ENCODE data around the gene TPSAB1.

Gene TPSAB1

GRCh38 chr16:1202274-1202673 lies 38.2 kb upstream of the TPSAB1 start:
- H3K4me3 ChIP-seq (ENCODE audit: low read depth, low read length) = no peak overlapping the region
- TF ChIP-seq CTCF (IDR thresholded peaks at IDR 0.05; ENCODE audit: low read depth, low read length, missing control alignments) = no peak
- DNase-seq (ENCODE audit: low read depth) = no peak

GRCh38 chr16:1204933-1205332 lies 35.6 kb upstream of the TPSAB1 start:
- TF ChIP-seq CTCF (IDR thresholded peaks at IDR 0.05; ENCODE audit: low read depth, low read length, missing control alignments) = no peak
- DNase-seq (ENCODE audit: low read depth) = no peak
- H3K4me3 ChIP-seq (ENCODE audit: low read depth, low read length) = no peak overlapping the region

- no peak for DNase-seq (ENCODE audit: low read depth)
- no peak overlapping the region for H3K4me3 ChIP-seq (ENCODE audit: low read depth, low read length)
- no peak for TF ChIP-seq CTCF (IDR thresholded peaks at IDR 0.05; ENCODE audit: low read depth, low read length, missing control alignments)
These were observed 34.2 kb upstream of the TPSAB1 start for GRCh38 chr16:1206326-1206725.

GRCh38 chr16:1206786-1207185 lies 33.7 kb upstream of the TPSAB1 start:
- no peak for TF ChIP-seq CTCF (IDR thresholded peaks at IDR 0.05; ENCODE audit: low read depth, low read length, missing control alignments)
- no peak for DNase-seq (ENCODE audit: low read depth)
- H3K4me3 ChIP-seq (ENCODE audit: low read depth, low read length) = no peak overlapping the region

- no peak for TF ChIP-seq CTCF (IDR thresholded peaks at IDR 0.05; ENCODE audit: low read depth, low read length, missing control alignments)
- no peak overlapping the region for H3K4me3 ChIP-seq (ENCODE audit: low read depth, low read length)
- no peak for DNase-seq (ENCODE audit: low read depth)
These were observed 32.2 kb upstream of the TPSAB1 start for GRCh38 chr16:1208239-1208830.

- H3K4me3 ChIP-seq (ENCODE audit: low read depth, low read length) = no peak overlapping the region
- no peak for TF ChIP-seq CTCF (IDR thresholded peaks at IDR 0.05; ENCODE audit: low read depth, low read length, missing control alignments)
- DNase-seq (ENCODE audit: low read depth) = no peak
These were observed 31.4 kb upstream of the TPSAB1 start for GRCh38 chr16:1209081-1209480.

- no peak for TF ChIP-seq CTCF (IDR thresholded peaks at IDR 0.05; ENCODE audit: low read depth, low read length, missing control alignments)
These were observed 30.0 kb upstream of the TPSAB1 start for GRCh38 chr16:1210461-1210860.

More at GRCh38 chr16:1210461-1210860, 30.0 kb upstream of the TPSAB1 start:
- no peak overlapping the region for H3K4me3 ChIP-seq (ENCODE audit: low read depth, low read length)
- DNase-seq (ENCODE audit: low read depth) = no peak

Measured in GM12864 (cell line).